GM12865 (cell line): Measurements from ENCODE around the gene RNF26.

Source experiments
- DNase-seq: peaks from one replicate; pipeline ENCODE4 v3.0.0; 2010; ENCODE audit warnings: low read depth
- H3K4me3 ChIP-seq: 2 replicates; pipeline ENCODE4 v1.5.1; 2011; ENCODE audit warnings: mild to moderate bottlenecking, low read depth, low read length, control low read depth
- CTCF ChIP-seq: IDR thresholded peaks from 2 replicates; pipeline ENCODE4 v1.5.1; 2011; ENCODE audit warnings: low read length, control low read depth, low read depth, inconsistent platforms; ENCODE audit not compliant: insufficient read depth; ENCODE audit errors: missing control alignments

RNF26 gene

GRCh38 chr11:119345685-119346084 is 11.4 kb downstream of the RNF26 start:
- no peak for TF ChIP-seq CTCF
- DNase-seq: no peak
- no peak overlapping the region for H3K4me3 ChIP-seq

- no peak within 1 kb of the TSS for H3K4me3 ChIP-seq
- no peak for DNase-seq
- no peak for TF ChIP-seq CTCF
Measured at GRCh38 chr11:119346605-119347004, 12.3 kb downstream of the RNF26 start, which contains the start of gene MFRP. TSS of gene MFRP (minus strand) at chr11:119346705. CDS start at chr11:119346513, 192 bp downstream.

GRCh38 chr11:119347242-119347641 is 12.9 kb downstream of the RNF26 start:
- no peak for TF ChIP-seq CTCF
- no peak overlapping the region for H3K4me3 ChIP-seq
- no peak for DNase-seq

GRCh38 chr11:119347940-119348605 is 13.7 kb downstream of the RNF26 start:
- no peak for TF ChIP-seq CTCF
- no peak for DNase-seq

GRCh38 chr11:119350302-119350701 is 16.0 kb downstream of the RNF26 start:
- no peak for DNase-seq
- no peak for TF ChIP-seq CTCF

More at GRCh38 chr11:119347940-119348605, 13.7 kb downstream of the RNF26 start:
- H3K4me3 ChIP-seq: no peak overlapping the region

GRCh38 chr11:119351232-119351631 is 16.9 kb downstream of the RNF26 start:
- no peak for TF ChIP-seq CTCF
- H3K4me3 ChIP-seq: no peak overlapping the region
- DNase-seq: no peak

More at GRCh38 chr11:119350302-119350701, 16.0 kb downstream of the RNF26 start:
- H3K4me3 ChIP-seq: no peak overlapping the region

GRCh38 chr11:119352857-119353260 is 18.5 kb downstream of the RNF26 start:
- DNase-seq: no peak
- no peak for TF ChIP-seq CTCF
- no peak overlapping the region for H3K4me3 ChIP-seq
